H9 (cell line): ENCODE data around the gene UNC45A. TPM values are rescaled to one million over a fixed set of nuclear protein-coding genes. Genes with fewer than 3 reads are reported as not detected.

ENCODE experiments used
- DNase-seq: peaks from one replicate; pipeline ENCODE4 v3.0.0-alpha.2; 2017
- H2AFZ ChIP-seq: one replicate; pipeline ENCODE4 v1.6.1; 2013; ENCODE audit warnings: mild to moderate bottlenecking, low read length, control low read depth, moderate library complexity
- H2AK5ac ChIP-seq: 2 replicates; pipeline ENCODE4 v1.6.1; 2013; ENCODE audit warnings: low read length, control low read depth, mixed read lengths; ENCODE audit not compliant: insufficient read length
- H2BK120ac ChIP-seq: one replicate; pipeline ENCODE4 v1.6.1; 2013; ENCODE audit warnings: low read depth, mild to moderate bottlenecking, low read length, control low read depth, inconsistent platforms; ENCODE audit not compliant: poor library complexity, severe bottlenecking
- H2BK12ac ChIP-seq: 2 replicates; pipeline ENCODE4 v1.6.1; 2013; ENCODE audit warnings: low read length, control low read depth, mixed read lengths, low read depth; ENCODE audit not compliant: insufficient read length
- H2BK15ac ChIP-seq: 2 replicates; pipeline ENCODE4 v1.6.1; 2013; ENCODE audit warnings: low read depth, low read length, control low read depth
- H2BK20ac ChIP-seq: one replicate; pipeline ENCODE4 v1.6.1; 2013; ENCODE audit warnings: low read depth, mild to moderate bottlenecking, low read length, control low read depth, inconsistent platforms; ENCODE audit not compliant: poor library complexity, severe bottlenecking
- H2BK5ac ChIP-seq: 2 replicates; pipeline ENCODE4 v1.6.1; 2013; ENCODE audit warnings: low read length, control low read depth, mixed read lengths; ENCODE audit not compliant: insufficient read length
- H3K14ac ChIP-seq: 2 replicates; pipeline ENCODE4 v1.6.1; 2013; ENCODE audit warnings: low read length, control low read depth; ENCODE audit not compliant: insufficient read depth
- H3K18ac ChIP-seq: 2 replicates; pipeline ENCODE4 v1.6.1; 2013; ENCODE audit warnings: low read depth, mild to moderate bottlenecking, mixed read lengths, low read length, control low read depth; ENCODE audit not compliant: insufficient read length
- H3K23ac ChIP-seq: 2 replicates; pipeline ENCODE4 v1.6.1; 2013; ENCODE audit warnings: low read length, control low read depth, mixed read lengths, low read depth; ENCODE audit not compliant: insufficient read length
- H3K23me2 ChIP-seq: 2 replicates; pipeline ENCODE4 v1.6.1; 2013; ENCODE audit warnings: low read depth, mild to moderate bottlenecking, mixed read lengths, low read length, control low read depth; ENCODE audit not compliant: insufficient read length, poor library complexity, severe bottlenecking
- H3K27ac ChIP-seq: 2 replicates; pipeline ENCODE4 v1.5.1; 2013; ENCODE audit warnings: low read length, control low read depth, mixed read lengths, low read depth; ENCODE audit not compliant: insufficient read length
- H3K27me3 ChIP-seq: 2 replicates; pipeline ENCODE4 v1.6.1; 2013; ENCODE audit warnings: low read length, control low read depth, inconsistent platforms; ENCODE audit not compliant: insufficient read depth
- H3K4ac ChIP-seq: 2 replicates; pipeline ENCODE4 v1.6.1; 2013; ENCODE audit warnings: low read depth, mild to moderate bottlenecking, control low read depth, inconsistent platforms, low read length, moderate library complexity
- H3K4me1 ChIP-seq: 2 replicates; pipeline ENCODE4 v1.6.1; 2013; ENCODE audit warnings: low read length, control low read depth, inconsistent platforms; ENCODE audit not compliant: insufficient read depth
- H3K4me2 ChIP-seq: 2 replicates; pipeline ENCODE4 v1.6.1; 2013; ENCODE audit warnings: low read length, control low read depth, mixed read lengths; ENCODE audit not compliant: insufficient read length, insufficient read depth
- H3K56ac ChIP-seq: 2 replicates; pipeline ENCODE4 v1.6.1; 2013; ENCODE audit warnings: low read depth, mild to moderate bottlenecking, mixed read lengths, low read length, control low read depth; ENCODE audit not compliant: insufficient read length
- H3K79me1 ChIP-seq: 2 replicates; pipeline ENCODE4 v1.6.1; 2013; ENCODE audit warnings: low read depth, mild to moderate bottlenecking, moderate library complexity, low read length, control low read depth, inconsistent platforms; ENCODE audit not compliant: insufficient read depth, poor library complexity, severe bottlenecking
- H3K79me2 ChIP-seq: 2 replicates; pipeline ENCODE4 v1.6.1; 2013; ENCODE audit warnings: low read length, control low read depth, inconsistent platforms; ENCODE audit not compliant: insufficient read depth
- H3K9ac ChIP-seq: 2 replicates; pipeline ENCODE4 v1.6.1; 2013; ENCODE audit warnings: low read length, control low read depth, mixed read lengths; ENCODE audit not compliant: insufficient read length; ENCODE audit errors: extremely low read depth
- H3K9me3 ChIP-seq: one replicate; pipeline ENCODE4 v1.6.1; 2013; ENCODE audit warnings: low read depth, low read length, inconsistent platforms; ENCODE audit not compliant: control insufficient read depth
- H3T11ph ChIP-seq: one replicate; pipeline ENCODE4 v1.6.1; 2013; ENCODE audit warnings: mild to moderate bottlenecking, low read length, control low read depth, inconsistent platforms
- H4K20me1 ChIP-seq: one replicate; pipeline ENCODE4 v1.6.1; 2013; ENCODE audit not compliant: control insufficient read depth, insufficient read length, insufficient read depth
- H4K5ac ChIP-seq: 2 replicates; pipeline ENCODE4 v1.6.1; 2013; ENCODE audit warnings: low read depth, mild to moderate bottlenecking, mixed read lengths, low read length, control low read depth; ENCODE audit not compliant: insufficient read length
- H4K8ac ChIP-seq: replicated peaks from 2 replicates; pipeline ENCODE4 v1.6.1; 2013; ENCODE audit warnings: low read length, control low read depth, mixed read lengths, low read depth; ENCODE audit not compliant: insufficient read length
- H4K91ac ChIP-seq: 2 replicates; pipeline ENCODE4 v1.6.1; 2013; ENCODE audit warnings: low read depth, mild to moderate bottlenecking, moderate library complexity, mixed read lengths, low read length, control low read depth; ENCODE audit not compliant: insufficient read length
- H3K27ac Mint-ChIP-seq, 3 experiments: 2 replicates in 2 of 3; 3 replicates in 1 of 3; pipeline ENCODE4 v1.8.0; 2020 to 2021; ENCODE audit warnings: mixed read lengths in 3 of 3, mild to moderate bottlenecking in 1 of 3, moderate library complexity in 1 of 3
- H3K27me3 Mint-ChIP-seq: 2 replicates; pipeline ENCODE4 v1.8.0; 2021; ENCODE audit warnings: low read depth, mild to moderate bottlenecking, moderate library complexity, mixed read lengths
- H3K36me3 Mint-ChIP-seq, 3 experiments: 2 replicates in 2 of 3; 3 replicates in 1 of 3; pipeline ENCODE4 v1.8.0; 2020 to 2021; ENCODE audit warnings: low read depth in 3 of 3, mixed read lengths in 3 of 3; ENCODE audit not compliant: insufficient read depth in 1 of 3
- H3K4me1 Mint-ChIP-seq, 2 experiments: 2 replicates each; pipeline ENCODE4 v1.8.0; 2020; ENCODE audit warnings: mixed read lengths in 2 of 2
- H3K4me3 Mint-ChIP-seq, 2 experiments: 2 replicates in 1 of 2; 3 replicates in 1 of 2; pipeline ENCODE4 v1.8.0; 2020 to 2021; ENCODE audit warnings: mild to moderate bottlenecking in 2 of 2, mixed read lengths in 2 of 2, moderate library complexity in 1 of 2
- H3K9me3 Mint-ChIP-seq, 2 experiments: 2 replicates in 1 of 2; 3 replicates in 1 of 2; pipeline ENCODE4 v1.8.0; 2020; ENCODE audit warnings: mild to moderate bottlenecking in 2 of 2, mixed read lengths in 2 of 2, moderate library complexity in 1 of 2
- CTCF ChIP-seq: fragments of 200-600 bp; sonication (generic); conservative IDR thresholded peaks from 3 replicates; pipeline ENCODE4 v1.8.0; 2021; ENCODE audit warnings: antibody characterized with exemption, mild to moderate bottlenecking
- WGBS: extraction: QIAGEN DNeasy Blood & Tissue Kit; methylation state at CpG from one replicate; pipeline ENCODE4 v1.1.7; 2013; ENCODE audit warnings: missing lambda C conversion rate, low lambda C conversion rate, mixed read lengths; ENCODE audit not compliant: insufficient read length; ENCODE audit errors: extremely low coverage; 5-methylcytosine and 5-hydroxymethylcytosine counted together
- total RNA-seq: library from RNA; stranded (reverse); gene quantifications from 2 replicates; pipeline ENCODE4 v1.2.1, GENCODE V29; 2021

Gene UNC45A
- total RNA-seq, 1 experiment from 2014 or later = 84.6 TPM

GRCh38 chr15:90906181-90906849 lies 28.8 kb upstream of the UNC45A start:
- Mint-ChIP-seq H3K36me3 (peaks cover 9 to 37% (median 12%) of the 10 kb centered on the region in 3 experiments), H3K27ac (no peak overlapping the region), H3K27me3 (peaks cover 21% of the 10 kb centered on the region), H3K4me1 (peaks cover 16 to 17% of the 10 kb centered on the region in 2 experiments), H3K9me3 (no peaks in the 10 kb centered on the region), H3K4me3 (no peak overlapping the region)
- no peak overlapping the region for H2AK5ac ChIP-seq
- H2BK5ac ChIP-seq = no peak overlapping the region
- no peak overlapping the region for H3K23ac ChIP-seq
- no peak for TF ChIP-seq CTCF
- H2AFZ ChIP-seq = no peak overlapping the region
- H4K20me1 ChIP-seq = no peaks in the 10 kb centered on the region
- H3K14ac ChIP-seq = no peak overlapping the region
- H3K4me2 ChIP-seq = no peak overlapping the region
- no peak overlapping the region for H3K9ac ChIP-seq
- no peak overlapping the region for H3T11ph ChIP-seq
- H2BK20ac ChIP-seq = no peak overlapping the region
- H2BK15ac ChIP-seq = no peak overlapping the region
- no peak for DNase-seq
- no peaks in the 10 kb centered on the region for H3K79me2 ChIP-seq
- H3K4ac ChIP-seq = no peak overlapping the region
- H4K5ac ChIP-seq = no peak overlapping the region
- H3K4me1 ChIP-seq = peaks cover 3% of the 10 kb centered on the region; the same call in 1 of the 2 replicates
- no peak overlapping the region for H2BK120ac ChIP-seq
- no peaks in the 10 kb centered on the region for H3K79me1 ChIP-seq
- H4K8ac ChIP-seq = no peak overlapping the region
- H2BK12ac ChIP-seq = no peak overlapping the region
- no peak overlapping the region for H4K91ac ChIP-seq
- H3K9me3 ChIP-seq = no peaks in the 10 kb centered on the region
- no peaks in the 10 kb centered on the region; the same call in 1 of the 2 replicates for H3K27me3 ChIP-seq
- no peak overlapping the region for H3K56ac ChIP-seq
- H3K27ac ChIP-seq = no peak overlapping the region
- H3K23me2 ChIP-seq = peaks cover 8% of the 10 kb centered on the region
- H3K18ac ChIP-seq = no peak overlapping the region
- no CpG with 5 or more reads among the region's 11 CpGs for WGBS
